Endothelial cell of umbilical vein (primary cell): ENCODE data around the gene SULF2. TPM values are rescaled to one million over a fixed set of nuclear protein-coding genes. Genes with fewer than 3 reads are reported as not detected.

Experiments
- BruUV-seq: library from RNA; stranded (reverse); fragments of 400-500 nt; replicated peaks from 2 replicates; lab custom pipeline; 2021; lab: Mats Ljungman, UMichigan
- CTCF ChIA-PET: fragments of 300-600, 350-600 bp; sonication (Branson Sonifier 250); formaldehyde crosslinking; loops from one replicate; lab custom pipeline; 2021; ENCODE audit warnings: antibody characterized with exemption, inconsistent platforms; lab: Charles Lee
- POLR2A ChIA-PET: fragments of 300-600, 350-600 bp; sonication (Branson Sonifier 250); formaldehyde crosslinking; loops from one replicate; lab custom pipeline; 2021; ENCODE audit warnings: antibody characterized with exemption, inconsistent platforms; lab: Charles Lee
- DNase-seq: peaks from one replicate; pipeline ENCODE4 v3.0.0-alpha.2; 2011; ENCODE audit warnings: low read depth, low spot score
- FAIRE-seq: peaks from 2 replicates; lab custom pipeline; 2011; peaks lifted over from hg19 to GRCh38; lab: Jason Lieb, UNC
- H2AFZ ChIP-seq: 2 replicates; pipeline ENCODE4 v1.6.0; 2012; ENCODE audit warnings: low read depth, low read length, control low read depth, inconsistent platforms
- H3K27ac ChIP-seq: 2 replicates; pipeline ENCODE4 v1.5.1; 2011; ENCODE audit warnings: low read depth, mild to moderate bottlenecking, control low read depth, low read length, moderate library complexity; ENCODE audit not compliant: insufficient read depth
- H3K27me3 ChIP-seq, 2 experiments: 2 replicates each; pipeline versions ENCODE4 v1.6.0 to v1.6.1; 2011; ENCODE audit warnings: low read length in 2 of 2, mixed read lengths in 1 of 2; ENCODE audit not compliant: control insufficient read depth in 2 of 2, insufficient read depth in 2 of 2
- H3K36me3 ChIP-seq, 2 experiments: 2 replicates in 1 of 2; 3 replicates in 1 of 2; pipeline ENCODE4 v1.5.1; 2011; ENCODE audit warnings: low read length in 2 of 2, mild to moderate bottlenecking in 1 of 2, moderate library complexity in 1 of 2; ENCODE audit not compliant: control insufficient read depth in 2 of 2, insufficient read depth in 2 of 2; ENCODE audit errors: extremely low read depth in 1 of 2
- H3K4me1 ChIP-seq: 3 replicates; pipeline ENCODE4 v1.5.1; 2011; ENCODE audit warnings: mild to moderate bottlenecking, low read length; ENCODE audit not compliant: control insufficient read depth, insufficient read depth; ENCODE audit errors: extremely low read depth
- H3K4me2 ChIP-seq: 2 replicates; pipeline ENCODE4 v1.6.1; 2011; ENCODE audit warnings: low read length, control low read depth, mixed read lengths; ENCODE audit not compliant: insufficient read depth
- H3K4me3 ChIP-seq, 3 experiments: fragments of 200-600 bp in 1 of 3; sonication (generic), shearing (Covaris generic) in 1 of 3; replicated peaks in 1 of 3; 2 replicates each; pipeline ENCODE4 v1.5.1; 2011 to 2016; ENCODE audit warnings: control low read depth in 3 of 3, low read length in 3 of 3, mild to moderate bottlenecking in 2 of 3, inconsistent platforms in 1 of 3, low read depth in 1 of 3, moderate library complexity in 1 of 3; ENCODE audit not compliant: insufficient read depth in 1 of 3
- H3K79me2 ChIP-seq: 2 replicates; pipeline ENCODE4 v1.6.0; 2012; ENCODE audit warnings: low read length, inconsistent platforms; ENCODE audit not compliant: control insufficient read depth, insufficient read depth
- H3K9ac ChIP-seq: replicated peaks from 2 replicates; pipeline ENCODE3; 2011; ENCODE audit warnings: low read length, control low read depth; ENCODE audit not compliant: insufficient read depth; ENCODE audit errors: extremely low read depth
- H3K9me1 ChIP-seq: replicated peaks from 3 replicates; pipeline ENCODE4 v1.6.0; 2011; ENCODE audit warnings: mild to moderate bottlenecking, low read length; ENCODE audit not compliant: control insufficient read depth, insufficient read depth; ENCODE audit errors: extremely low read depth
- H3K9me3 ChIP-seq: replicated peaks from 2 replicates; pipeline ENCODE4 v1.5.1; 2012; ENCODE audit warnings: low read length, inconsistent platforms; ENCODE audit not compliant: control insufficient read depth, insufficient read depth
- H4K20me1 ChIP-seq: replicated peaks from 2 replicates; pipeline ENCODE3; 2011; ENCODE audit warnings: mild to moderate bottlenecking, low read length; ENCODE audit not compliant: control insufficient read depth, insufficient read depth; ENCODE audit errors: extremely low read depth
- CTCF ChIP-seq, 2 donors: IDR thresholded peaks; 1 replicate in 1 of 2; 2 replicates in 1 of 2; pipeline ENCODE4 v1.5.1; 2011; ENCODE audit warnings: low read length in 2 of 2, mild to moderate bottlenecking in 2 of 2, moderate library complexity in 2 of 2, control low read depth in 1 of 2, inconsistent platforms in 1 of 2, low read depth in 1 of 2; ENCODE audit not compliant: insufficient read depth in 1 of 2; ENCODE audit errors: extremely low read depth in 1 of 2
- EZH2 ChIP-seq: IDR thresholded peaks from 2 replicates; pipeline ENCODE4 v1.6.1; 2012; ENCODE audit warnings: borderline replicate concordance, low read depth, mild to moderate bottlenecking, moderate library complexity, low read length, inconsistent platforms; ENCODE audit not compliant: severe bottlenecking
- FOS ChIP-seq: IDR thresholded peaks from 2 replicates; pipeline ENCODE4 v1.6.1; 2011; ENCODE audit warnings: mild to moderate bottlenecking, low read length, moderate library complexity, borderline replicate concordance; ENCODE audit not compliant: insufficient read depth
- GATA2 ChIP-seq: IDR thresholded peaks from 2 replicates; pipeline ENCODE4 v1.7.0; 2011; ENCODE audit warnings: low read depth, mild to moderate bottlenecking, moderate library complexity, mixed read lengths, low read length; ENCODE audit not compliant: insufficient read length, insufficient read depth
- JUN ChIP-seq: IDR thresholded peaks from 2 replicates; pipeline ENCODE4 v1.6.1; 2011; ENCODE audit warnings: borderline replicate concordance, low read depth; ENCODE audit not compliant: insufficient read length, insufficient read depth
- MAX ChIP-seq: IDR thresholded peaks from 2 replicates; pipeline ENCODE4 v1.6.1; 2011; ENCODE audit not compliant: insufficient read depth, insufficient read length
- MYC ChIP-seq: IDR thresholded peaks from one replicate; pipeline ENCODE4 v1.6.1; 2011; ENCODE audit warnings: mild to moderate bottlenecking, low read depth, low read length
- POLR2A ChIP-seq: IDR thresholded peaks from 2 replicates; pipeline ENCODE4 v1.6.1; 2012; ENCODE audit warnings: low read depth, mild to moderate bottlenecking, control low read depth, low read length
- POLR2AphosphoS5 ChIP-seq: IDR thresholded peaks from 2 replicates; pipeline ENCODE4 v1.6.1; 2012; ENCODE audit warnings: low read depth, mild to moderate bottlenecking, control low read depth, low read length, moderate library complexity; ENCODE audit not compliant: insufficient read depth
- dilution Hi-C: fragments of 300-500 bp; cut with MboI; formaldehyde crosslinking; loops from one replicate; pipeline ENCODE4 v1.15.0; 2019; ENCODE audit warnings: low sequenced_read_pairs; ENCODE audit not compliant: extremely low pct_ligation_motif_present
- intact Hi-C: fragments of 100-400 bp; cut with micrococcal nuclease; formaldehyde crosslinking; loops from one replicate; pipeline ENCODE4 v1.10.0; 2022
- polyA plus RNA-seq, 4 experiments: library from polyadenylated mRNA; depleted of rRNA in 3 of 4; stranded (reverse) in 3 of 4; unstranded in 1 of 4; fragments of >200 nt; gene quantifications; 2 replicates each; pipeline versions ENCODE4 v1.2.1 to v1.2.3, GENCODE V29; 2011 to 2012; ENCODE audit warnings: missing spikeins in 1 of 4
- total RNA-seq: library from RNA; stranded (reverse); gene quantifications from 2 replicates; pipeline ENCODE4 v1.2.3, GENCODE V29; 2021

The SULF2 gene
- total and polyA plus RNA-seq, 2 donors (not counting 3 experiments of a cell fraction or from before 2014, with no cell fraction given), result 58.5 to 160 TPM

GRCh38 chr20:47800623-47801022 lies 15.3 kb upstream of the SULF2 start:
- no peak overlapping the region for H3K27ac ChIP-seq
- no peak overlapping the region for H3K4me2 ChIP-seq
- H3K9me3 ChIP-seq, result no peaks in the 10 kb centered on the region
- FAIRE-seq, result no peak
- H3K4me1 ChIP-seq, result peaks cover 6% of the 10 kb centered on the region
- POLR2A ChIA-PET, result no interaction called here
- no peaks in the 10 kb centered on the region for H4K20me1 ChIP-seq
- DNase-seq, result no peak
- dilution Hi-C loops, result no loop called here
- no peaks in the 10 kb centered on the region for H3K36me3 ChIP-seq
- BruUV-seq, result no TSS peak
- no peak overlapping the region for H3K4me3 ChIP-seq
- H3K79me2 ChIP-seq, result no peaks in the 10 kb centered on the region
- CTCF ChIA-PET, result no interaction called here
- H2AFZ ChIP-seq, result no peak overlapping the region
- H3K9me1 ChIP-seq, result no peaks in the 10 kb centered on the region
- no peak overlapping the region for H3K9ac ChIP-seq
- TF ChIP-seq POLR2A (no peak), EZH2 (no peak), FOS (no peak), MAX (no peak), CTCF (IDR thresholded peaks at IDR 0.05; ENCODE audit: extremely low read depth in 1 of 2, insufficient read depth in 1 of 2, low read depth in 1 of 2, low read length in 2 of 2) (no peak), POLR2AphosphoS5 (no peak), MYC (no peak), JUN (no peak), GATA2 (no peak)
- H3K27me3 ChIP-seq, result peaks cover 0 to 2% of the 10 kb centered on the region in 2 experiments
- intact Hi-C loops, result no loop called here
